Diencephalon (tissue), 1 donor: ENCODE results near the gene MYO19. TPM values are rescaled to one million over a fixed set of nuclear protein-coding genes. Genes with fewer than 3 reads are reported as not detected.

ENCODE experiments used
- small RNA-seq: library from RNA; depleted of rRNA; stranded (forward); fragments of <200 nt; gene quantifications from one replicate; pipeline ENCODE3, GENCODE V24; 2014
- total RNA-seq: library from RNA; depleted of rRNA; stranded (reverse); fragments of >200 nt; gene quantifications from one replicate; pipeline ENCODE4 v1.2.3, GENCODE V29; 2014

Gene MYO19
- 54.0 TPM for total RNA-seq

GRCh38 chr17:36534840-36535668 is at the start of gene MYO19, which contains the start of gene PIGW:
Gene MYO19, minus strand, starts transcription at chr17:36534868. Its CDS starts 2,330 bp downstream, at chr17:36532538.
Gene PIGW, plus strand, starts transcription at chr17:36534987. Its CDS starts 2,115 bp downstream, at chr17:36537102.

GRCh38 chr17:36544307-36545076 is 9.8 kb upstream of the MYO19 start, which contains the start of gene GGNBP2:
Gene GGNBP2, plus strand, starts transcription at chr17:36544919. Its CDS starts 806 bp downstream, at chr17:36545725.

GRCh38 chr17:36486204-36487194 is 48.2 kb downstream of the MYO19 start, which contains the start of gene ZNHIT3:
Gene ZNHIT3, plus strand, starts transcription at chr17:36486681. Its CDS starts 19 bp downstream, at chr17:36486700.

Small RNA genes within 50 kb of the gene (small RNA-seq; reads per million reads assigned to genes)
- not detected for gene RNA5SP439

Other genes with a start within 250 kb of the MYO19 start
- gene TBC1D3G, start 211.0 kb downstream of the MYO19 start, total RNA-seq, result not detected
- not detected for gene TBC1D3H, start 146.4 kb downstream of the MYO19 start, total RNA-seq
- gene ZNHIT3, start 48.2 kb downstream of the MYO19 start, total RNA-seq, result 55.1 TPM
- 9.9 TPM for gene PIGW, start 119 bp upstream of the MYO19 start, total RNA-seq
- 70.8 TPM for gene GGNBP2, start 10.1 kb upstream of the MYO19 start, total RNA-seq
- 12.7 TPM for gene DHRS11, start 57.0 kb upstream of the MYO19 start, total RNA-seq
- 2.8 TPM for gene MRM1, start 66.7 kb upstream of the MYO19 start, total RNA-seq